ENCODE measurements around the gene FAM50A. TPM values are rescaled to one million over a fixed set of nuclear protein-coding genes. Genes with fewer than 3 reads are reported as not detected.

The FAM50A gene
- polyA plus RNA-seq, 1 of the 3 experiments (the other 2 are of a cell fraction), result 86.0 TPM

- CTCF ChIA-PET, result no interaction called here
- WGBS (ENCODE audit: low lambda C conversion rate), result 47% methylated on average over 4 of the region's 4 CpGs
- POLR2A ChIA-PET, result no interaction called here
Measured at GRCh38 chrX:154403858-154404257, 40.1 kb upstream of the FAM50A start.

GRCh38 chrX:154404625-154405192 is 39.2 kb upstream of the FAM50A start:
- H3F3A ChIP-seq (replicated peaks; ENCODE audit: insufficient read depth), result peaks cover 29% of the 10 kb centered on the region
- 62% methylated on average over 12 of the region's 16 CpGs for WGBS (ENCODE audit: low lambda C conversion rate)
- CTCF ChIA-PET, result no interaction called here

More at GRCh38 chrX:154403858-154404257, 40.1 kb upstream of the FAM50A start:
- no peak overlapping the region for H3K4me2 ChIP-seq
- no peak overlapping the region for H2AFZ ChIP-seq (ENCODE audit: low read depth)
- H3K27me3 ChIP-seq (ENCODE audit: insufficient read depth), result no peaks in the 10 kb centered on the region
- H3K36me3 ChIP-seq (replicated peaks in 1 of 2; ENCODE audit: control insufficient read depth in 1 of 2, insufficient read depth in 2 of 2, low read length in 1 of 2), result peaks cover 14 to 17% of the 10 kb centered on the region in 2 experiments
- peaks cover 33% of the 10 kb centered on the region for H4K20me1 ChIP-seq (ENCODE audit: insufficient read depth)
- H3K4me3 ChIP-seq (ENCODE audit: low read depth in 2 of 2, low read length in 1 of 2), result no peak overlapping the region
- H3K27ac ChIP-seq (ENCODE audit: low read depth in 2 of 2, low read length in 1 of 2), result no peak overlapping the region
- no peaks in the 10 kb centered on the region for H3K9me3 ChIP-seq
- H3F3A ChIP-seq (replicated peaks; ENCODE audit: insufficient read depth), result peaks cover 37% of the 10 kb centered on the region
- no peak overlapping the region for H3K9ac ChIP-seq
- no peaks in the 10 kb centered on the region for H3K9me2 ChIP-seq
- H3K79me2 ChIP-seq (ENCODE audit: insufficient read depth), result peaks cover 29% of the 10 kb centered on the region
- TF ChIP-seq FOXM1 (IDR thresholded peaks at IDR 0.05; ENCODE audit: low read depth), result no peak
- TF ChIP-seq TAF1 (IDR thresholded peaks at IDR 0.05; ENCODE audit: borderline replicate concordance, low read depth, low read length), result no peak
- DNase-seq, result no peak
- peaks cover 0 to 6% of the 10 kb centered on the region in 2 experiments; a peak in 1 of 4 replicates for H3K4me1 ChIP-seq (ENCODE audit: control insufficient read depth in 1 of 2, insufficient read depth in 2 of 2, low read depth in 1 of 2, low read length in 1 of 2)

GRCh38 chrX:154408659-154409221 is 35.2 kb upstream of the FAM50A start:
- Histone ChIP-seq H3K9me2 (no peaks in the 10 kb centered on the region), H3K79me2 (ENCODE audit: insufficient read depth) (peaks cover 23% of the 10 kb centered on the region), H3K27me3 (ENCODE audit: insufficient read depth) (no peaks in the 10 kb centered on the region; the same call in 1 of the 2 replicates), H3K36me3 (replicated peaks in 1 of 2; ENCODE audit: control insufficient read depth in 1 of 2, insufficient read depth in 2 of 2, low read length in 1 of 2) (no peaks in the 10 kb centered on the region), H3K27ac (ENCODE audit: low read depth in 2 of 2, low read length in 1 of 2) (peak overlapping the region in 1 of 2 experiments; percentile 64; a peak in 1 of 4 replicates), H3K4me2 (peak overlapping the region; percentile 91), H3K4me1 (ENCODE audit: control insufficient read depth in 1 of 2, insufficient read depth in 2 of 2, low read depth in 1 of 2, low read length in 1 of 2) (peaks cover 4 to 9% of the 10 kb centered on the region in 2 experiments; a peak in 1 of 4 replicates), H3F3A (replicated peaks; ENCODE audit: insufficient read depth) (no peaks in the 10 kb centered on the region), H3K9me3 (no peaks in the 10 kb centered on the region), H4K20me1 (ENCODE audit: insufficient read depth) (no peaks in the 10 kb centered on the region), H3K9ac (peak overlapping the region; percentile 67), H2AFZ (ENCODE audit: low read depth) (peak overlapping the region; percentile 30; the same call in 1 of the 2 replicates), H3K4me3 (ENCODE audit: low read depth in 2 of 2, low read length in 1 of 2) (peak overlapping the region; percentile 38 to 60; a peak in 3 of 4 replicates)
- 45% methylated on average over 7 of the region's 10 CpGs for WGBS (ENCODE audit: low lambda C conversion rate)
- CTCF ChIA-PET, result interaction anchor here (1.0 to 1.3 kb wide), 3 partner anchors 9 to 20 kb away, joined by 3 to 4 read pairs (median 4); partner anchors contain the start of gene RPL10
- no peak for DNase-seq
- POLR2A ChIA-PET, result interaction anchor here (5.0 kb wide), 1 partner anchor 8 kb away, joined by 25 read pairs; no protein-coding TSS in a partner anchor
- TF ChIP-seq FOXJ3 (CRISPR knock-in tag; IDR thresholded peaks at IDR 0.05) (no peak), RFX5 (IDR thresholded peaks at IDR 0.05; ENCODE audit: low read length) (no peak), FOXM1 (IDR thresholded peaks at IDR 0.05; ENCODE audit: low read depth) (no peak), SIN3A (IDR thresholded peaks at IDR 0.05; ENCODE audit: borderline replicate concordance, low read depth, low read length) (no peak), NFIC (IDR thresholded peaks at IDR 0.05; ENCODE audit: borderline replicate concordance) (no peak), ELF1 (IDR thresholded peaks at IDR 0.05) (no peak), USF1 (IDR thresholded peaks at IDR 0.05; ENCODE audit: borderline replicate concordance, low read depth) (no peak), TEAD4 (IDR thresholded peaks at IDR 0.05; ENCODE audit: borderline replicate concordance, insufficient read depth) (no peak), SMC3 (IDR thresholded peaks at IDR 0.05; ENCODE audit: low read depth, low read length) (no peak), NRF1 (IDR thresholded peaks at IDR 0.05; ENCODE audit: low read depth, low read length) (no peak), FOSL2 (IDR thresholded peaks at IDR 0.05; ENCODE audit: borderline replicate concordance, low read depth) (no peak), IRF3 (IDR thresholded peaks at IDR 0.05; ENCODE audit: low read depth, low read length) (no peak), CHD2 (IDR thresholded peaks at IDR 0.05; ENCODE audit: low read length, partially characterized antibody) (no peak), RXRA (IDR thresholded peaks at IDR 0.05; ENCODE audit: borderline replicate concordance, low read depth) (no peak), RCOR1 (IDR thresholded peaks at IDR 0.05; ENCODE audit: low read length) (no peak), EZH2phosphoT487 (IDR thresholded peaks at IDR 0.05; ENCODE audit: borderline replicate concordance, low read depth) (no peak), USF2 (IDR thresholded peaks at IDR 0.05; ENCODE audit: borderline replicate concordance, low read depth, low read length) (no peak)

More at GRCh38 chrX:154404625-154405192, 39.2 kb upstream of the FAM50A start:
- H3K27ac ChIP-seq (ENCODE audit: low read depth in 2 of 2, low read length in 1 of 2), result no peak overlapping the region
- H3K79me2 ChIP-seq (ENCODE audit: insufficient read depth), result peaks cover 25% of the 10 kb centered on the region
- H3K9me2 ChIP-seq, result no peaks in the 10 kb centered on the region
- TF ChIP-seq CHD2 (IDR thresholded peaks at IDR 0.05; ENCODE audit: low read length, partially characterized antibody) (no peak), TAF1 (IDR thresholded peaks at IDR 0.05; ENCODE audit: borderline replicate concordance, low read depth, low read length) (no peak)
- H3K9ac ChIP-seq, result no peak overlapping the region
- H3K27me3 ChIP-seq (ENCODE audit: insufficient read depth), result no peaks in the 10 kb centered on the region
- peaks cover 24% of the 10 kb centered on the region for H4K20me1 ChIP-seq (ENCODE audit: insufficient read depth)
- POLR2A ChIA-PET, result no interaction called here
- H2AFZ ChIP-seq (ENCODE audit: low read depth), result no peak overlapping the region
- H3K4me2 ChIP-seq, result no peak overlapping the region
- peaks cover 7 to 11% of the 10 kb centered on the region in 2 experiments for H3K36me3 ChIP-seq (replicated peaks in 1 of 2; ENCODE audit: control insufficient read depth in 1 of 2, insufficient read depth in 2 of 2, low read length in 1 of 2)
- H3K4me1 ChIP-seq (ENCODE audit: control insufficient read depth in 1 of 2, insufficient read depth in 2 of 2, low read depth in 1 of 2, low read length in 1 of 2), result peaks cover 4 to 6% of the 10 kb centered on the region in 2 experiments; a peak in 1 of 4 replicates
- H3K4me3 ChIP-seq (ENCODE audit: low read depth in 2 of 2, low read length in 1 of 2), result no peak overlapping the region
- DNase-seq, result no peak
- no peaks in the 10 kb centered on the region for H3K9me3 ChIP-seq
